GM06990 (cell line): ENCODE measurements around the gene TRMU.

ENCODE experiments used
- DNase-seq: peaks from one replicate; pipeline ENCODE4 v3.0.0-alpha.2; 2011; ENCODE audit not compliant: insufficient read length; ENCODE audit errors: extremely low read depth
- H3K27me3 ChIP-seq: replicated peaks from 2 replicates; pipeline ENCODE4 v1.6.0; 2011; ENCODE audit warnings: low read length; ENCODE audit not compliant: control insufficient read depth, insufficient read depth
- H3K36me3 ChIP-seq: 2 replicates; pipeline ENCODE4 v1.5.1; 2011; ENCODE audit warnings: low read length; ENCODE audit not compliant: control insufficient read depth, insufficient read depth
- H3K4me3 ChIP-seq: replicated peaks from 2 replicates; pipeline ENCODE4 v1.5.1; 2011; ENCODE audit warnings: low read depth, mild to moderate bottlenecking, control low read depth, low read length
- CTCF ChIP-seq: IDR thresholded peaks from 2 replicates; pipeline ENCODE4 v1.5.1; 2011; ENCODE audit warnings: low read length, control low read depth, mild to moderate bottlenecking, inconsistent platforms; ENCODE audit not compliant: insufficient read depth, poor library complexity, severe bottlenecking

Gene TRMU

DNA sequence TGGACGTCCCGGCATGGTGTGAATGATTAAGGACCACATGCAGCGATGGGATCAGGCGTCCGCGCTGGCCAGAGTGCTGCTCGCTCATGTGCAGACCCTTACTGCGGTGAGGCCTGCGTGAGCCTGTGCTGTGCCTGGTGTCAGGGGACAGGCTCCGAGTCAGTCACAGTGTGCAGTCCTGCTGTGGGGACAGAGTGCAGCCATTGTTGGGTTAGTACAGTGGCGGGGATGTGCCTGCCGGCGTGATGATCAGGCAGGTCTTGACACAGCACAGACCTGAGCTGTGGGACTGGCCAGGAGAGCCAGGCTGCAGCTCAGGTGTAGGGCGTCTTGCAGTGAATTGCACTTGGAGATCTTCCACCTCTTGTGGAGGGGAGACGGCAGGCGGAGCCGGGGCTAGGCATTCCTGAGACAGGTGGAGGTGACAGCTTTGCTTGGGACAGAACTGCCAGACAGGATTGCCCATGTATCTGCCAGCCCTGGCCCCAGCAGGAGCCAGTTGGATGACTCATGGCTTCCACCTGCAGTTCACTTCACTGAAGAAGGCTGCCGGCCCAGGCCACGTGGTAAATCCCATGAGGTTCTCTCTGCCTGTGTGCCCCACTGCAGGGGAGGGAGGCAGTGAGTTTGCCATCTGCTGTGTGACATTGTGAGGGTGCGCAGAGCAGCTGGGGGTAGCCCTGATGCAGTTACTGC lies 17.3 kb downstream of the TRMU start:
- DNase-seq, result no peak
- H3K27me3 ChIP-seq, result no peaks in the 10 kb centered on the region
- H3K36me3 ChIP-seq, result peaks cover 51% of the 10 kb centered on the region
- no peak overlapping the region for H3K4me3 ChIP-seq
- TF ChIP-seq CTCF, result no peak

GRCh38 chr22:46353483-46354105 lies 18.1 kb downstream of the TRMU start:
- H3K36me3 ChIP-seq, result peaks cover 46% of the 10 kb centered on the region
- DNase-seq, result no peak
- TF ChIP-seq CTCF, result no peak
- H3K27me3 ChIP-seq, result no peaks in the 10 kb centered on the region
- no peak overlapping the region for H3K4me3 ChIP-seq

- no peak for TF ChIP-seq CTCF
- no peak for DNase-seq
- H3K36me3 ChIP-seq, result peaks cover 45% of the 10 kb centered on the region
These were observed 18.9 kb downstream of the TRMU start for GRCh38 chr22:46354176-46354992.

DNA sequence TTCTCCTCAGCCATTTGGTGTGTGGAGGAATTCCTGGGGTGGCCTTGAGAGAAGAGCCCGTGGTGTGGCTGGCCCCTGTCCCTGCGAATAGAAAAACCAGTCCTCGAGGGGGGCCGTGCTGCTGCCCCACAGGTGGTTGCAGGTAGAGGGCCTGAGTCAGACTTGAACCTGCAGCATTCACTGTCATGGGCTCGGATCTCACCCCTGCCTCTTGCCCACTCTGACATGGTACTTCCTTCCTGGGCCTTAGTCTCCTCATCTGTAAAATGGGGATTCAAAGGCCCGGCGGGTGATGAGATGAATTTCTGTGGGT lies 19.4 kb downstream of the TRMU start:
- no peak for TF ChIP-seq CTCF
- Histone ChIP-seq H3K36me3 (peaks cover 45% of the 10 kb centered on the region), H3K4me3 (no peak overlapping the region), H3K27me3 (no peaks in the 10 kb centered on the region)
- DNase-seq, result no peak

More at GRCh38 chr22:46354176-46354992, 18.9 kb downstream of the TRMU start:
- Histone ChIP-seq H3K4me3 (no peak overlapping the region), H3K27me3 (no peaks in the 10 kb centered on the region)

- H3K4me3 ChIP-seq, result no peak overlapping the region
- TF ChIP-seq CTCF, result peak; percentile 76
- DNase-seq, result no peak
- no peaks in the 10 kb centered on the region for H3K27me3 ChIP-seq
- peaks cover 42% of the 10 kb centered on the region for H3K36me3 ChIP-seq
These were observed 20.0 kb downstream of the TRMU start for GRCh38 chr22:46355369-46355995.
